Activated T-helper 2 cell treated with anti-CD3 and anti-CD28 coated beads, Interferon-gamma antibody, Interleukin-2, Interleukin-4, amounts not matched to agents 10 μg/mL and 5 μg/mL and 100 μg/mL, durations not matched to agents 14 hours and 24 hours and 36 hours (primary cell): ENCODE data around the gene JCAD. TPM values are rescaled to one million over a fixed set of nuclear protein-coding genes. Genes with fewer than 3 reads are reported as not detected.
"Not testable (repeated sequence)": the region's sequence is repeated elsewhere in the genome, so short reads cannot be mapped to it uniquely, and the experiment has no call there.

Experiments used
- DNase-seq: peaks from one replicate; pipeline ENCODE4 v3.0.0; 2021; ENCODE audit warnings: low spot score
- H3K27ac Mint-ChIP-seq: one replicate; pipeline ENCODE4 v1.8.0; 2021; ENCODE audit warnings: mixed read lengths
- H3K27me3 Mint-ChIP-seq: one replicate; pipeline ENCODE4 v1.8.0; 2021; ENCODE audit warnings: low read depth, mixed read lengths
- H3K36me3 Mint-ChIP-seq: one replicate; pipeline ENCODE4 v1.8.0; 2021; ENCODE audit warnings: low read depth, mixed read lengths
- H3K4me1 Mint-ChIP-seq: one replicate; pipeline ENCODE4 v1.8.0; 2021; ENCODE audit warnings: low read depth, mixed read lengths
- H3K4me3 Mint-ChIP-seq: one replicate; pipeline ENCODE4 v1.8.0; 2021; ENCODE audit warnings: low read depth, mild to moderate bottlenecking, moderate library complexity, mixed read lengths
- H3K9me3 Mint-ChIP-seq: one replicate; pipeline ENCODE4 v1.8.0; 2021; ENCODE audit warnings: mixed read lengths
- intact Hi-C: fragments of 100-400 bp; cut with micrococcal nuclease; formaldehyde crosslinking; loops from one replicate; pipeline ENCODE4 v1.15.1; 2023
- total RNA-seq: library from RNA; stranded (reverse); gene quantifications from 2 replicates; pipeline ENCODE4 v1.2.3, GENCODE V29; 2022

The JCAD gene, protein sequence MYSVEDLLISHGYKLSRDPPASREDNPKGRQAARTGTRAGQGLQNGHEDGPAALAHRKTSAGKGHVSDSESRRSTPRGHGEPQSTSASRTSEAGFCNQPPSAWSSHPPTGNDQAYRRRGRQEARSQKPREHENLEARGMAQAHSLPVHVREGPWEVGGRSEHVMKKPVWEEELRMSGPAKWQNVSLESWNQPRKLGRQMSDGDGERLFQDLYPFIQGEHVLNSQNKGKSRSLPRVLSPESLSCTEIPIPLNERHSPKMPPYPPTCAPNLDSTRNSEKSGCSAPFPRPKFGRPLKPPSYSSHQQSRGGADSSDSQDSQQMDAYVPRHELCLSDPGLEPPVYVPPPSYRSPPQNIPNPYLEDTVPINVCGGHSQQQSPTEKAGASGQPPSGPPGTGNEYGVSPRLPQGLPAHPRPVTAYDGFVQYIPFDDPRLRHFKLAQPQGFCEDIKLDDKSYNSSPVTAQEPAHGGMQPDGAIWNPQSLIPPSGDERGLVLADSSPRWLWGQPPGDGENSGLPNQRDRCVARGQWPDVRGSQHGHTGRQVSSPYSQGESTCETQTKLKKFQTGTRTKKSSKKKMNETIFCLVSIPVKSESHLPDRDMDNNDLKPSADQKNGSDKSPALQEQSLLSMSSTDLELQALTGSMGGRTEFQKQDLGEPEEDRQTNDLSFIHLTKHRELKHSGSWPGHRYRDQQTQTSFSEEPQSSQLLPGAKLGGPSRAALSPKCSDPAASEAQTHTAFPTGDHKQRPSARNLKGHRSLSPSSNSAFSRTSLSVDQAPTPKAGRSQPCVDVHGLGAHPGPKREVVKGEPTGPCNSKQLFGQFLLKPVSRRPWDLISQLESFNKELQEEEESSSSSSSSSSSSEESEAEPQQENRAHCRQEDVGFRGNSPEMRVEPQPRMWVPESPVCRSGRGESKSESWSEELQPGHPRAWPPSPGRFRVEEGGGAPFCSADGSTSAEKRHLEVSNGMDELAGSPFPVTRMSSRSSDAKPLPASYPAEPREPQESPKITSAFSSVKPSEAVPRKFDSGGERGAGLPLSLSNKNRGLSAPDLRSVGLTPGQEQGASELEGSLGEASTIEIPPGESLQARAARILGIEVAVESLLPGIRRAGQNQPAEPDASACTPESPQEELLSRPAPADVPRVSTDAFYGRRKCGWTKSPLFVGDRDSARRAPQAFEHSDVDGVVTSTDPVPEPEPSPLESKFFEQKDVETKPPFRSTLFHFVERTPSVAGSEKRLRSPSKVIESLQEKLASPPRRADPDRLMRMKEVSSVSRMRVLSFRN (N-terminal part only)
- 3.4 and 3.7 TPM in 2 replicates for total RNA-seq

DNA sequence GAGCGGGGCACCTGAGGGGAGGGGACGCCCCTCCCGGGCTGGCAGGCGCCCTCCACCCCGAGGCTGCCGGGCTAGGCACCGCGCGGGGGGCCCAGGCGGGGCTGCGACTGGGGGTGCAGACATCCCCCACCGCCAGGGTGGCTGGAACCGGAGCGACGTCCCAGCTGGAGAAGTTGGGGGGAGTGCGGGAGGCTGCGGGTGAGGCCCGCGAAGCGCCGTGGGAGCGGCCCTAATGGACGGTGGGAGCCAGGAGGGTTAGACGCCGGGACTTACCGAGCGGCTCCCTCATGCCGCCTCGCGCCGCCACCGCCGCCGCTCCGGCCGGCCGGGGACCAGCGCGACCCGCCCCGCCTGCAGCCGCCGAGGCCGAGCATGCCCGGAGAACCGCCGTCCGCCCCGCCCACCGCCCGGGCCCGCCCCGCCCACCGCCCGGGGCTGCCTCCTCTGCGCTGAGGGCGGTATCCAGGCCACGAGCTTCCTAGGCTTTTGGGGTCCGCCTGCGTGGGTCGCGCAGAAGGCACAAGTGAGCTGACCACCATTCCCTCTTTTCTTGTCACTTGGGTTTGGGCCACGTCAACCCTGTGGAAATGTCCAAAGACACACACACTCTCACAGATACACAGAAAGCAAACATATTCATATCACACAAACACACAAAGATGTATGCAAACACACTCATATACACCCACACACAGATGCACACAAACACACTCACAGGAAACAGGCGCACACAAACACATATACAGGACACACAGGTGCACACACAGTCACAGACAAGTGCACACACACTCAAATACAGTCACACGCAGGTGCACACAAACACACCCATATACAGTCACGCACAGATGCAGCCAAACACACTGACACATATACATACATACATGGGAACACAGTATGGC lies at the start of gene JCAD:
Gene JCAD (minus strand): TSS at position 378 of the 899 bp plus-strand sequence. CDS start 11,774 bp downstream, outside the sequence.
- Mint-ChIP-seq H3K27me3 (peaks cover 47% of the 10 kb centered on the region), H3K27ac (no peak within 1 kb of the TSS), H3K9me3 (no peaks in the 10 kb centered on the region), H3K36me3 (no peaks in the 10 kb centered on the region), H3K4me3 (peak within 1 kb of the TSS; percentile 73), H3K4me1 (peaks cover 33% of the 10 kb centered on the region)
- intact Hi-C loops = no loop called here
- DNase-seq = peak; percentile 57

DNA sequence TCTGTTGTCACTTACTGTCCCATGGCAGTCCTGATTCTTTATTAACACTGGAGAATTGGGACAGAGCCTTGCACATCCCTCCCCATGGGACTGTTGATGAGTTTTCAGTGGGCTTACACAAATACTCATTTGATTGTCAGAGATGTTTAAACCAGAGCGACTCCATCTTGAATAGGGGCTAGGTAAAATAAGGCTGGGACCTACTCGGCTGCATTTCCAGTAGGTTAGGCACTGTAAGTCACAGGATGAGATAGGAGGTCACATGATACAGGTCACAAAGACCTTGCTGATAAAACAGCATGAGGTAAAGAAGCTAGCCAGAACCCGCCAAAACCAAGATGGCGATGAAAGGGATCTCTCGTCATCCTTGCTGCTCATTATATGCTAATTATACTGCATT lies 47.6 kb upstream of the JCAD start:
- Mint-ChIP-seq H3K9me3 (no peaks in the 10 kb centered on the region), H3K36me3 (no peaks in the 10 kb centered on the region), H3K27me3 (peaks cover 12% of the 10 kb centered on the region), H3K27ac (no peak overlapping the region), H3K4me1 (peaks cover 1% of the 10 kb centered on the region), H3K4me3 (no peak overlapping the region)
- no peak for DNase-seq
- intact Hi-C loops = no loop called here

- no peaks in the 10 kb centered on the region for H3K36me3 Mint-ChIP-seq
- no peaks in the 10 kb centered on the region for H3K9me3 Mint-ChIP-seq
- H3K4me3 Mint-ChIP-seq = no peak overlapping the region
- H3K27ac Mint-ChIP-seq = no peak overlapping the region
- peaks cover 16% of the 10 kb centered on the region for H3K27me3 Mint-ChIP-seq
- intact Hi-C loops = no loop called here
- DNase-seq = no peak
- peaks cover 4% of the 10 kb centered on the region for H3K4me1 Mint-ChIP-seq
These were observed 44.4 kb upstream of the JCAD start for GRCh38 chr10:30103595-30104320.

- H3K36me3 Mint-ChIP-seq, H3K9me3 Mint-ChIP-seq, H3K4me3 Mint-ChIP-seq, DNase-seq, intact Hi-C loops, H3K4me1 Mint-ChIP-seq, H3K27ac Mint-ChIP-seq: not testable (repeated sequence)
- H3K27me3 Mint-ChIP-seq = peaks cover 40% of the 10 kb centered on the region
These were observed 40.3 kb upstream of the JCAD start for GRCh38 chr10:30099706-30100105.

- Mint-ChIP-seq H3K4me3 (no peak overlapping the region), H3K27me3 (peaks cover 40% of the 10 kb centered on the region), H3K36me3 (no peaks in the 10 kb centered on the region), H3K4me1 (peaks cover 3% of the 10 kb centered on the region), H3K27ac (no peak overlapping the region), H3K9me3 (no peaks in the 10 kb centered on the region)
- no peak for DNase-seq
- intact Hi-C loops = no loop called here
These were observed 39.7 kb upstream of the JCAD start for GRCh38 chr10:30099101-30099500.

- peaks cover 3% of the 10 kb centered on the region for H3K4me1 Mint-ChIP-seq
- H3K36me3 Mint-ChIP-seq = no peaks in the 10 kb centered on the region
- no peak overlapping the region for H3K27ac Mint-ChIP-seq
- no peak for DNase-seq
- peaks cover 36% of the 10 kb centered on the region for H3K27me3 Mint-ChIP-seq
- no peaks in the 10 kb centered on the region for H3K9me3 Mint-ChIP-seq
- no peak overlapping the region for H3K4me3 Mint-ChIP-seq
- intact Hi-C loops = no loop called here
These were observed 39.2 kb upstream of the JCAD start for GRCh38 chr10:30098629-30099028.

DNA sequence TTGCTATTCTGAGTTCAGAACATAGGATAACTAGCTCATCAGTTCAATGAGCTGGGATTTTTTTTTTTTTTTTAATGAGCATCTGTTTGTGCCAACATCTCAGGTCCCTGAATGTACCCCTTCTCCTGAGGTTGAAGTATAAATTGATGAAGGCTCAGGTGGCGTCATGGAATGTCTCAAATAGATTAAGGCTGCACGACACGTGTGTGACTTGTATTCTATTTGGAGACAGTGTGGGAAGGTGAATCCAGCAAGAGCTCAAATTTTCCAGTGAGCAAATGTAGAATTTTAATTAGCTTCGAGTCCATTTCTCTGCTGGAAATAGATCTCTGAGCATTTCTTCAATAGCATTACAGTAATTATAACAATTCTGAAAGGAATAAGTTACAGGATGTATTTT lies 37.2 kb upstream of the JCAD start:
- intact Hi-C loops = no loop called here
- no peaks in the 10 kb centered on the region for H3K36me3 Mint-ChIP-seq
- DNase-seq = no peak

GRCh38 chr10:30095631-30096422 lies 36.4 kb upstream of the JCAD start:
- Mint-ChIP-seq H3K9me3 (no peaks in the 10 kb centered on the region), H3K4me1 (peaks cover 3% of the 10 kb centered on the region), H3K4me3 (no peak overlapping the region), H3K27me3 (peaks cover 40% of the 10 kb centered on the region), H3K36me3 (no peaks in the 10 kb centered on the region), H3K27ac (no peak overlapping the region)
- intact Hi-C loops = no loop called here
- no peak for DNase-seq

More for the DNA sequence above, 37.2 kb upstream of the JCAD start:
- Mint-ChIP-seq H3K4me1 (peaks cover 3% of the 10 kb centered on the region), H3K9me3 (no peaks in the 10 kb centered on the region), H3K4me3 (no peak overlapping the region), H3K27ac (no peak overlapping the region), H3K27me3 (peaks cover 38% of the 10 kb centered on the region)

- Mint-ChIP-seq H3K4me3 (no peak overlapping the region), H3K27me3 (peaks cover 37% of the 10 kb centered on the region), H3K27ac (no peak overlapping the region), H3K36me3 (no peaks in the 10 kb centered on the region), H3K9me3 (no peaks in the 10 kb centered on the region), H3K4me1 (peaks cover under 1% of the 10 kb centered on the region)
- intact Hi-C loops = no loop called here
- no peak for DNase-seq
These were observed 35.2 kb upstream of the JCAD start for GRCh38 chr10:30094601-30095000.

- H3K4me3 Mint-ChIP-seq = no peak overlapping the region
- intact Hi-C loops = no loop called here
- H3K36me3 Mint-ChIP-seq = no peaks in the 10 kb centered on the region
- no peaks in the 10 kb centered on the region for H3K9me3 Mint-ChIP-seq
- no peaks in the 10 kb centered on the region for H3K4me1 Mint-ChIP-seq
- no peak for DNase-seq
- H3K27me3 Mint-ChIP-seq = peaks cover 36% of the 10 kb centered on the region
- H3K27ac Mint-ChIP-seq = no peak overlapping the region
These were observed 34.0 kb upstream of the JCAD start for GRCh38 chr10:30093303-30093950.
